Activated naive CD4-positive, alpha-beta T cell treated with anti-CD3 and anti-CD28 coated beads for 36 hours (primary cell): Measurements from ENCODE around the gene KANSL2. TPM values are rescaled to one million over a fixed set of nuclear protein-coding genes. Genes with fewer than 3 reads are reported as not detected.
"Not testable (repeated sequence)": the region's sequence is repeated elsewhere in the genome, so short reads cannot be mapped to it uniquely, and the experiment has no call there.

Source experiments
- CTCF ChIA-PET: fragments of 350-600 bp; sonication (Branson Sonifier 250); formaldehyde crosslinking; loops from one replicate; lab custom pipeline; 2021; ENCODE audit warnings: antibody characterized with exemption; lab: Charles Lee
- DNase-seq: peaks from one replicate; pipeline ENCODE4 v3.0.0-alpha.2; 2020
- H3K27ac Mint-ChIP-seq: one replicate; pipeline ENCODE4 v1.8.0; 2021; ENCODE audit warnings: mild to moderate bottlenecking, mixed read lengths
- H3K27me3 Mint-ChIP-seq: one replicate; pipeline ENCODE4 v1.8.0; 2021; ENCODE audit warnings: low read depth, mixed read lengths
- H3K36me3 Mint-ChIP-seq: one replicate; pipeline ENCODE4 v1.8.0; 2021; ENCODE audit warnings: low read depth, mixed read lengths
- H3K4me1 Mint-ChIP-seq: one replicate; pipeline ENCODE4 v1.8.0; 2021; ENCODE audit warnings: low read depth, mixed read lengths
- H3K4me3 Mint-ChIP-seq: one replicate; pipeline ENCODE4 v1.8.0; 2021; ENCODE audit warnings: mild to moderate bottlenecking, moderate library complexity, mixed read lengths
- H3K9me3 Mint-ChIP-seq: one replicate; pipeline ENCODE4 v1.8.0; 2021; ENCODE audit warnings: mixed read lengths
- intact Hi-C: fragments of 100-400 bp; cut with micrococcal nuclease; formaldehyde crosslinking; loops from one replicate; pipeline ENCODE4 v1.15.1; 2023
- total RNA-seq, 2 experiments: library from RNA; stranded (reverse); gene quantifications; one replicate each; pipeline ENCODE4 v1.2.3, GENCODE V29; 2021

KANSL2 gene
- total RNA-seq, 2 experiments from 2014 or later: 37.9 to 39.1 TPM

GRCh38 chr12:48682533-48682905, 481 bp upstream of the KANSL2 start:
- intact Hi-C loops: loop anchor here (1.0 to 5.0 kb wide), 6 partner anchors 34 to 184 kb away; partner anchors contain the start of genes CCNT1 and DDX23
- peaks cover 43% of the 10 kb centered on the region for H3K4me1 Mint-ChIP-seq
- H3K27me3 Mint-ChIP-seq: not testable (repeated sequence)

GRCh38 chr12:48681399-48681709, 684 bp downstream of the KANSL2 start:
- DNase-seq: no peak
- intact Hi-C loops: loop anchor here (5.0 kb wide), 1 partner anchor 116 kb away; no protein-coding TSS in a partner anchor
- Mint-ChIP-seq H3K4me1 (peaks cover 53% of the 10 kb centered on the region), H3K27ac (peak overlapping the region; percentile 93), H3K4me3 (peak overlapping the region; percentile 98), H3K9me3 (no peaks in the 10 kb centered on the region), H3K36me3 (peaks cover 41% of the 10 kb centered on the region), H3K27me3 (no peaks in the 10 kb centered on the region)
- CTCF ChIA-PET: no interaction called here

More at GRCh38 chr12:48682533-48682905, 481 bp upstream of the KANSL2 start:
- not testable (repeated sequence) for H3K9me3 Mint-ChIP-seq, DNase-seq
- H3K36me3 Mint-ChIP-seq: peaks cover 32% of the 10 kb centered on the region
- CTCF ChIA-PET: interaction anchor here (0.6 to 2.0 kb wide), 7 partner anchors 9 to 530 kb away, joined by 3 to 7 read pairs (median 4); no protein-coding TSS in a partner anchor
- peak overlapping the region; percentile 98 for H3K4me3 Mint-ChIP-seq
- H3K27ac Mint-ChIP-seq: peak overlapping the region; percentile 93

- H3K36me3 Mint-ChIP-seq: peaks cover 45% of the 10 kb centered on the region
- H3K27ac Mint-ChIP-seq: peak overlapping the region; percentile 93
- H3K4me1 Mint-ChIP-seq: peaks cover 57% of the 10 kb centered on the region
- CTCF ChIA-PET: no interaction called here
- DNase-seq: no peak
- H3K27me3 Mint-ChIP-seq: no peaks in the 10 kb centered on the region
- no peaks in the 10 kb centered on the region for H3K9me3 Mint-ChIP-seq
- H3K4me3 Mint-ChIP-seq: peak overlapping the region; percentile 98
- intact Hi-C loops: loop anchor here (5.0 kb wide), 1 partner anchor 116 kb away; no protein-coding TSS in a partner anchor
Measured at GRCh38 chr12:48680861-48681260, 1.2 kb downstream of the KANSL2 start.

GRCh38 chr12:48678551-48679185, 3.4 kb downstream of the KANSL2 start:
- H3K27me3 Mint-ChIP-seq: no peaks in the 10 kb centered on the region
- intact Hi-C loops: no loop called here
- CTCF ChIA-PET: interaction anchor here (0.7 to 1.1 kb wide), 2 partner anchors 36 to 136 kb away, joined by 3 to 4 read pairs; no protein-coding TSS in a partner anchor
- DNase-seq: no peak
- H3K27ac Mint-ChIP-seq: peak overlapping the region; percentile 86
- peak overlapping the region; percentile 62 for H3K4me3 Mint-ChIP-seq
- H3K9me3 Mint-ChIP-seq: no peaks in the 10 kb centered on the region
- H3K36me3 Mint-ChIP-seq: peaks cover 45% of the 10 kb centered on the region
- peaks cover 59% of the 10 kb centered on the region for H3K4me1 Mint-ChIP-seq

- peaks cover 37% of the 10 kb centered on the region for H3K36me3 Mint-ChIP-seq
- no peak overlapping the region for H3K4me3 Mint-ChIP-seq
- intact Hi-C loops: no loop called here
- H3K27ac Mint-ChIP-seq: no peak overlapping the region
- no peaks in the 10 kb centered on the region for H3K27me3 Mint-ChIP-seq
- H3K4me1 Mint-ChIP-seq: peaks cover 6% of the 10 kb centered on the region
- DNase-seq: no peak
- CTCF ChIA-PET: interaction anchor here (0.6 to 1.5 kb wide), 3 partner anchors 11 to 144 kb away, joined by 3 to 7 read pairs (median 7); partner anchors contain the start of gene KANSL2
- no peaks in the 10 kb centered on the region for H3K9me3 Mint-ChIP-seq
Measured at GRCh38 chr12:48671231-48671856, 10.7 kb downstream of the KANSL2 start.

- Mint-ChIP-seq H3K27ac (no peak overlapping the region), H3K9me3 (no peaks in the 10 kb centered on the region), H3K27me3 (no peaks in the 10 kb centered on the region), H3K4me3 (no peak overlapping the region), H3K36me3 (peaks cover 36% of the 10 kb centered on the region), H3K4me1 (no peaks in the 10 kb centered on the region)
- intact Hi-C loops: no loop called here
- no peak for DNase-seq
- CTCF ChIA-PET: no interaction called here
Measured at GRCh38 chr12:48668996-48669395, 13.0 kb downstream of the KANSL2 start.

- CTCF ChIA-PET: no interaction called here
Measured at GRCh38 chr12:48659863-48660262, 22.2 kb downstream of the KANSL2 start.

GRCh38 chr12:48651681-48652080, 30.4 kb downstream of the KANSL2 start:
- Mint-ChIP-seq H3K9me3 (no peaks in the 10 kb centered on the region), H3K4me3 (no peak overlapping the region), H3K27ac (no peak overlapping the region), H3K36me3 (peaks cover 39% of the 10 kb centered on the region), H3K27me3 (no peaks in the 10 kb centered on the region), H3K4me1 (no peaks in the 10 kb centered on the region)
- CTCF ChIA-PET: interaction anchor here (1.1 kb wide), 1 partner anchor 164 kb away, joined by 3 read pairs; no protein-coding TSS in a partner anchor
- DNase-seq: no peak
- intact Hi-C loops: no loop called here

More at GRCh38 chr12:48659863-48660262, 22.2 kb downstream of the KANSL2 start:
- H3K27me3 Mint-ChIP-seq: no peaks in the 10 kb centered on the region
- peaks cover 20% of the 10 kb centered on the region for H3K36me3 Mint-ChIP-seq
- intact Hi-C loops: no loop called here
- H3K4me1 Mint-ChIP-seq: peaks cover 3% of the 10 kb centered on the region
- no peak overlapping the region for H3K4me3 Mint-ChIP-seq
- no peak overlapping the region for H3K27ac Mint-ChIP-seq
- no peaks in the 10 kb centered on the region for H3K9me3 Mint-ChIP-seq
- no peak for DNase-seq

- H3K4me3 Mint-ChIP-seq, H3K4me1 Mint-ChIP-seq, H3K9me3 Mint-ChIP-seq, DNase-seq, H3K27me3 Mint-ChIP-seq, intact Hi-C loops, H3K27ac Mint-ChIP-seq: not testable (repeated sequence)
- CTCF ChIA-PET: interaction anchor here (1.6 kb wide), 1 partner anchor 13 kb away, joined by 3 read pairs; no protein-coding TSS in a partner anchor
- peaks cover 47% of the 10 kb centered on the region for H3K36me3 Mint-ChIP-seq
Measured at GRCh38 chr12:48645354-48645753, 36.7 kb downstream of the KANSL2 start.

- DNase-seq: no peak
- intact Hi-C loops: no loop called here
- H3K27ac Mint-ChIP-seq: no peak overlapping the region
- peaks cover 40% of the 10 kb centered on the region for H3K36me3 Mint-ChIP-seq
- H3K4me1 Mint-ChIP-seq: peaks cover 4% of the 10 kb centered on the region
- no peaks in the 10 kb centered on the region for H3K27me3 Mint-ChIP-seq
- CTCF ChIA-PET: interaction anchor here (0.6 kb wide), 1 partner anchor 218 kb away, joined by 3 read pairs; no protein-coding TSS in a partner anchor
- no peak overlapping the region for H3K4me3 Mint-ChIP-seq
- no peaks in the 10 kb centered on the region for H3K9me3 Mint-ChIP-seq
Measured at GRCh38 chr12:48643011-48643410, 39.0 kb downstream of the KANSL2 start.

- CTCF ChIA-PET, H3K9me3 Mint-ChIP-seq, H3K27me3 Mint-ChIP-seq, H3K27ac Mint-ChIP-seq, H3K4me1 Mint-ChIP-seq, intact Hi-C loops, DNase-seq, H3K4me3 Mint-ChIP-seq: not testable (repeated sequence)
- peaks cover 37% of the 10 kb centered on the region for H3K36me3 Mint-ChIP-seq
Measured at GRCh38 chr12:48641752-48642555, 40.1 kb downstream of the KANSL2 start.

GRCh38 chr12:48640854-48641253, 41.2 kb downstream of the KANSL2 start:
- Mint-ChIP-seq H3K36me3 (peaks cover 32% of the 10 kb centered on the region), H3K4me3 (no peak overlapping the region), H3K27me3 (no peaks in the 10 kb centered on the region), H3K9me3 (no peaks in the 10 kb centered on the region), H3K27ac (no peak overlapping the region), H3K4me1 (peaks cover 2% of the 10 kb centered on the region)
- DNase-seq: no peak
- CTCF ChIA-PET: interaction anchor here (0.9 to 1.0 kb wide), 2 partner anchors 19 to 23 kb away, joined by 3 read pairs; no protein-coding TSS in a partner anchor
- intact Hi-C loops: no loop called here
